ENCODE measurements around the gene MALT1.

Gene MALT1

DNA sequence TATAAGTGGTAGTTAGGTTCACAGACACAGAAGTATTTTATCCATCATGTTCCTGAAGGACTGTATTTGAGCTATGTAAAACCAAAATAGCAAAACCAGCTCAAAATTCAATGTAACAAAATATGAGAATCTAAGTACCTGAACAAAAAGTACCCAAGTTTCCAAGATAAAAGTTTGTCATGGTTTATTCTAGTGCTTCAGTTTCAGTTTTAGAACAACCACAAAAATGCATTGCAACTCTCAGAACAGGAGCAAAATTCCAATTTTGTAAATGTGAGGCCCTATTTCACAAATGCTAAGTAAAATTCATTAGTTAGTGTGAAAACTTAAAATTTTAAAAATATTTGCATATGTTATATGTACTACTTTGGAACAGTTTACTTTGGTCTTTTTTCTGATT lies 37.4 kb upstream of the MALT1 start:
- no peak for TF ChIP-seq CTCF (IDR thresholded peaks at IDR 0.05; ENCODE audit: low read depth, low read length, missing control alignments)
- no peak for DNase-seq
- in situ Hi-C loops (cut with HindIII; ENCODE audit: low pct_ligation_motif_present, low sequenced_read_pairs) = no loop called here
- no peak overlapping the region for H3K27ac ChIP-seq
- H3K4me3 ChIP-seq (ENCODE audit: low read depth, low read length) = no peak overlapping the region
- no peaks in the 10 kb centered on the region for H3K27me3 ChIP-seq (replicated peaks)
- H3K36me3 ChIP-seq (replicated peaks) = no peaks in the 10 kb centered on the region

GRCh38 chr18:58635891-58636290 lies 35.4 kb upstream of the MALT1 start:
- peak; percentile 26 for DNase-seq
- in situ Hi-C loops (cut with HindIII; ENCODE audit: low pct_ligation_motif_present, low sequenced_read_pairs) = no loop called here

DNA sequence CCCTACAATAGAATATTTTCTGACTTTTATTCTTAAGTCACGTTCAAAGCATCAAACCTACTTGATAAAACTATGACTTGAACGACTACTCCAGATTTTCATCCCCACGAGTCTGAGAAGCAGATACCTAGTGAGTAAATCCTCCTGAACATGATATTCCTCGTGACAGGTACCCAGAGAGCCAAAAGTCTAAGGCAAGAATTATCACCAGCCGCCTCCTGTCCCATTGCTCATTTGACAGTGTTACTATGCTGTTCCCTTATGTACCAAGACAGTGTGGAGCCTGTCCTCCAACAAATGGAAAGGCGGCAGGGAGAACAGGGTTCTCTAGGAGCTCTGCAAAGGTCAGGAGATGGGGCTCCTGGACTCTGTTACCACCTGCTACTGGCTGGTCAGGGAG lies 34.1 kb upstream of the MALT1 start:
- in situ Hi-C loops (cut with HindIII; ENCODE audit: low pct_ligation_motif_present, low sequenced_read_pairs) = no loop called here
- Histone ChIP-seq H3K27ac (no peak overlapping the region), H3K36me3 (replicated peaks) (no peaks in the 10 kb centered on the region), H3K4me3 (ENCODE audit: low read depth, low read length) (no peak overlapping the region), H3K27me3 (replicated peaks) (no peaks in the 10 kb centered on the region)
- no peak for TF ChIP-seq CTCF (IDR thresholded peaks at IDR 0.05; ENCODE audit: low read depth, low read length, missing control alignments)
- DNase-seq = no peak

More at GRCh38 chr18:58635891-58636290, 35.4 kb upstream of the MALT1 start:
- H3K4me3 ChIP-seq (ENCODE audit: low read depth, low read length) = no peak overlapping the region
- no peak for TF ChIP-seq CTCF (IDR thresholded peaks at IDR 0.05; ENCODE audit: low read depth, low read length, missing control alignments)
- no peaks in the 10 kb centered on the region for H3K27me3 ChIP-seq (replicated peaks)
- no peaks in the 10 kb centered on the region for H3K36me3 ChIP-seq (replicated peaks)
- no peak overlapping the region for H3K27ac ChIP-seq

GRCh38 chr18:58637946-58638345 lies 33.3 kb upstream of the MALT1 start:
- H3K27me3 ChIP-seq (replicated peaks) = no peaks in the 10 kb centered on the region

GRCh38 chr18:58638441-58638840 lies 32.8 kb upstream of the MALT1 start:
- in situ Hi-C loops (cut with HindIII; ENCODE audit: low pct_ligation_motif_present, low sequenced_read_pairs) = no loop called here
- H3K27me3 ChIP-seq (replicated peaks) = no peaks in the 10 kb centered on the region
- no peak for DNase-seq

More at GRCh38 chr18:58637946-58638345, 33.3 kb upstream of the MALT1 start:
- Histone ChIP-seq H3K27ac (no peak overlapping the region), H3K36me3 (replicated peaks) (no peaks in the 10 kb centered on the region), H3K4me3 (ENCODE audit: low read depth, low read length) (no peak overlapping the region)
- no peak for DNase-seq
- in situ Hi-C loops (cut with HindIII; ENCODE audit: low pct_ligation_motif_present, low sequenced_read_pairs) = no loop called here
- TF ChIP-seq CTCF (IDR thresholded peaks at IDR 0.05; ENCODE audit: low read depth, low read length, missing control alignments) = no peak

More at GRCh38 chr18:58638441-58638840, 32.8 kb upstream of the MALT1 start:
- H3K27ac ChIP-seq = no peak overlapping the region
- H3K36me3 ChIP-seq (replicated peaks) = no peaks in the 10 kb centered on the region
- no peak overlapping the region for H3K4me3 ChIP-seq (ENCODE audit: low read depth, low read length)
- TF ChIP-seq CTCF (IDR thresholded peaks at IDR 0.05; ENCODE audit: low read depth, low read length, missing control alignments) = no peak

Measured in brain microvascular endothelial cell (primary cell).